Measurements from ENCODE around the gene KCNIP3.
"Not testable (repeated sequence)": the region's sequence is repeated elsewhere in the genome, so short reads cannot be mapped to it uniquely, and the experiment has no call there.

KCNIP3 gene

GRCh38 chr2:95375532-95376150 lies 78.5 kb downstream of the KCNIP3 start:
- Histone ChIP-seq H3K36me3 (ENCODE audit: control insufficient read depth in 5 of 5, insufficient read depth in 5 of 5, low read length in 5 of 5) (peaks cover 0 to 8% (median 0%) of the 10 kb centered on the region in 5 donors), H3K27ac (ENCODE audit: low read depth, low read length) (no peak overlapping the region), H3K4me1 (ENCODE audit: control insufficient read depth in 5 of 5, insufficient read depth in 5 of 5, low read length in 5 of 5) (no peaks in the 10 kb centered on the region), H3K9me3 (ENCODE audit: control insufficient read depth in 5 of 5, low read length in 5 of 5) (no peaks in the 10 kb centered on the region), H3K9ac (ENCODE audit: low read length in 5 of 5) (no peak overlapping the region), H3K4me3 (ENCODE audit: low read depth in 1 of 5, low read length in 5 of 5) (no peak overlapping the region), H3K27me3 (ENCODE audit: control insufficient read depth in 5 of 5, insufficient read depth in 4 of 5, low read length in 5 of 5) (peaks cover 0 to 10% (median 4%) of the 10 kb centered on the region in 5 donors)

- Histone ChIP-seq H3K27me3 (ENCODE audit: control insufficient read depth in 5 of 5, insufficient read depth in 4 of 5, low read length in 5 of 5) (peaks cover 0 to 10% (median 4%) of the 10 kb centered on the region in 5 donors), H3K27ac (ENCODE audit: low read depth, low read length) (no peak overlapping the region), H3K4me1 (ENCODE audit: control insufficient read depth in 5 of 5, insufficient read depth in 5 of 5, low read length in 5 of 5) (no peaks in the 10 kb centered on the region), H3K36me3 (ENCODE audit: control insufficient read depth in 5 of 5, insufficient read depth in 5 of 5, low read length in 5 of 5) (peaks cover 0 to 8% (median 0%) of the 10 kb centered on the region in 5 donors), H3K4me3 (ENCODE audit: low read depth in 1 of 5, low read length in 5 of 5) (no peak overlapping the region), H3K9me3 (ENCODE audit: control insufficient read depth in 5 of 5, low read length in 5 of 5) (no peaks in the 10 kb centered on the region), H3K9ac (ENCODE audit: low read length in 5 of 5) (no peak overlapping the region)
These were observed 79.4 kb downstream of the KCNIP3 start for GRCh38 chr2:95376311-95377215.

GRCh38 chr2:95377216-95378123 lies 80.3 kb downstream of the KCNIP3 start:
- Histone ChIP-seq H3K27me3 (ENCODE audit: control insufficient read depth in 5 of 5, insufficient read depth in 4 of 5, low read length in 5 of 5) (peaks cover 0 to 10% (median 4%) of the 10 kb centered on the region in 5 donors), H3K36me3 (ENCODE audit: control insufficient read depth in 5 of 5, insufficient read depth in 5 of 5, low read length in 5 of 5) (peaks cover 0 to 8% (median 0%) of the 10 kb centered on the region in 5 donors), H3K27ac (ENCODE audit: low read depth, low read length) (no peak overlapping the region), H3K4me1 (ENCODE audit: control insufficient read depth in 5 of 5, insufficient read depth in 5 of 5, low read length in 5 of 5) (no peaks in the 10 kb centered on the region), H3K4me3 (ENCODE audit: low read depth in 1 of 5, low read length in 5 of 5) (no peak overlapping the region), H3K9ac (ENCODE audit: low read length in 5 of 5) (no peak overlapping the region), H3K9me3 (ENCODE audit: control insufficient read depth in 5 of 5, low read length in 5 of 5) (no peaks in the 10 kb centered on the region)

GRCh38 chr2:95378281-95378680 lies 81.1 kb downstream of the KCNIP3 start:
- H3K4me3 ChIP-seq (ENCODE audit: low read depth in 1 of 5, low read length in 5 of 5); H3K4me1 ChIP-seq (ENCODE audit: control insufficient read depth in 5 of 5, insufficient read depth in 5 of 5, low read length in 5 of 5); H3K9ac ChIP-seq (ENCODE audit: low read length in 5 of 5); H3K27me3 ChIP-seq (ENCODE audit: control insufficient read depth in 5 of 5, insufficient read depth in 4 of 5, low read length in 5 of 5); H3K36me3 ChIP-seq (ENCODE audit: control insufficient read depth in 5 of 5, insufficient read depth in 5 of 5, low read length in 5 of 5); H3K9me3 ChIP-seq (ENCODE audit: control insufficient read depth in 5 of 5, low read length in 5 of 5); H3K27ac ChIP-seq (ENCODE audit: low read depth, low read length): not testable (repeated sequence)

GRCh38 chr2:95379371-95379831 lies 82.3 kb downstream of the KCNIP3 start:
- Histone ChIP-seq H3K36me3 (ENCODE audit: control insufficient read depth in 5 of 5, insufficient read depth in 5 of 5, low read length in 5 of 5) (peaks cover 0 to 8% (median 0%) of the 10 kb centered on the region in 5 donors), H3K4me1 (ENCODE audit: control insufficient read depth in 5 of 5, insufficient read depth in 5 of 5, low read length in 5 of 5) (peaks cover 0 to 4% (median 2%) of the 10 kb centered on the region in 5 donors), H3K9me3 (ENCODE audit: control insufficient read depth in 5 of 5, low read length in 5 of 5) (no peaks in the 10 kb centered on the region), H3K27ac (ENCODE audit: low read depth, low read length) (no peak overlapping the region), H3K27me3 (ENCODE audit: control insufficient read depth in 5 of 5, insufficient read depth in 4 of 5, low read length in 5 of 5) (peaks cover 0 to 13% (median 7%) of the 10 kb centered on the region in 5 donors), H3K9ac (ENCODE audit: low read length in 5 of 5) (no peak overlapping the region), H3K4me3 (ENCODE audit: low read depth in 1 of 5, low read length in 5 of 5) (no peak overlapping the region)

- Histone ChIP-seq H3K27ac (ENCODE audit: low read depth, low read length) (no peak overlapping the region), H3K4me3 (ENCODE audit: low read depth in 1 of 5, low read length in 5 of 5) (no peak overlapping the region), H3K36me3 (ENCODE audit: control insufficient read depth in 5 of 5, insufficient read depth in 5 of 5, low read length in 5 of 5) (peaks cover 0 to 8% (median 0%) of the 10 kb centered on the region in 5 donors), H3K27me3 (ENCODE audit: control insufficient read depth in 5 of 5, insufficient read depth in 4 of 5, low read length in 5 of 5) (peaks cover 0 to 15% (median 11%) of the 10 kb centered on the region in 5 donors), H3K9ac (ENCODE audit: low read length in 5 of 5) (no peak overlapping the region), H3K4me1 (ENCODE audit: control insufficient read depth in 5 of 5, insufficient read depth in 5 of 5, low read length in 5 of 5) (peaks cover 0 to 7% (median 6%) of the 10 kb centered on the region in 5 donors), H3K9me3 (ENCODE audit: control insufficient read depth in 5 of 5, low read length in 5 of 5) (no peaks in the 10 kb centered on the region)
These were observed 83.1 kb downstream of the KCNIP3 start for GRCh38 chr2:95380280-95380679.

- Histone ChIP-seq H3K9ac (ENCODE audit: low read length in 5 of 5) (no peak overlapping the region), H3K27me3 (ENCODE audit: control insufficient read depth in 5 of 5, insufficient read depth in 4 of 5, low read length in 5 of 5) (peaks cover 0 to 18% (median 12%) of the 10 kb centered on the region in 5 donors), H3K27ac (ENCODE audit: low read depth, low read length) (no peak overlapping the region), H3K36me3 (ENCODE audit: control insufficient read depth in 5 of 5, insufficient read depth in 5 of 5, low read length in 5 of 5) (peaks cover 0 to 8% (median 0%) of the 10 kb centered on the region in 5 donors), H3K9me3 (ENCODE audit: control insufficient read depth in 5 of 5, low read length in 5 of 5) (no peaks in the 10 kb centered on the region), H3K4me3 (ENCODE audit: low read depth in 1 of 5, low read length in 5 of 5) (no peak overlapping the region), H3K4me1 (ENCODE audit: control insufficient read depth in 5 of 5, insufficient read depth in 5 of 5, low read length in 5 of 5) (peaks cover 0 to 7% (median 6%) of the 10 kb centered on the region in 5 donors)
These were observed 83.6 kb downstream of the KCNIP3 start for GRCh38 chr2:95380731-95381130.

GRCh38 chr2:95381212-95382191 lies 84.4 kb downstream of the KCNIP3 start:
- peaks cover 0 to 7% (median 6%) of the 10 kb centered on the region in 5 donors for H3K4me1 ChIP-seq (ENCODE audit: control insufficient read depth in 5 of 5, insufficient read depth in 5 of 5, low read length in 5 of 5)
- H3K36me3 ChIP-seq (ENCODE audit: control insufficient read depth in 5 of 5, insufficient read depth in 5 of 5, low read length in 5 of 5), result peaks cover 0 to 8% (median 0%) of the 10 kb centered on the region in 5 donors
- H3K9me3 ChIP-seq (ENCODE audit: control insufficient read depth in 5 of 5, low read length in 5 of 5), result no peaks in the 10 kb centered on the region
- H3K9ac ChIP-seq (ENCODE audit: low read length in 5 of 5), result no peak overlapping the region
- no peak overlapping the region for H3K27ac ChIP-seq (ENCODE audit: low read depth, low read length)
- H3K4me3 ChIP-seq (ENCODE audit: low read depth in 1 of 5, low read length in 5 of 5), result no peak overlapping the region
- peaks cover 0 to 18% (median 12%) of the 10 kb centered on the region in 5 donors for H3K27me3 ChIP-seq (ENCODE audit: control insufficient read depth in 5 of 5, insufficient read depth in 4 of 5, low read length in 5 of 5)

- H3K27me3 ChIP-seq (ENCODE audit: control insufficient read depth in 5 of 5, insufficient read depth in 4 of 5, low read length in 5 of 5), result peaks cover 0 to 18% (median 12%) of the 10 kb centered on the region in 5 donors
- H3K4me1 ChIP-seq (ENCODE audit: control insufficient read depth in 5 of 5, insufficient read depth in 5 of 5, low read length in 5 of 5), result peaks cover 0 to 7% (median 6%) of the 10 kb centered on the region in 5 donors
- no peak overlapping the region for H3K4me3 ChIP-seq (ENCODE audit: low read depth in 1 of 5, low read length in 5 of 5)
- no peak overlapping the region for H3K27ac ChIP-seq (ENCODE audit: low read depth, low read length)
- H3K36me3 ChIP-seq (ENCODE audit: control insufficient read depth in 5 of 5, insufficient read depth in 5 of 5, low read length in 5 of 5), result peaks cover 0 to 6% (median 0%) of the 10 kb centered on the region in 5 donors
- H3K9me3 ChIP-seq (ENCODE audit: control insufficient read depth in 5 of 5, low read length in 5 of 5), result no peaks in the 10 kb centered on the region
- no peak overlapping the region for H3K9ac ChIP-seq (ENCODE audit: low read length in 5 of 5)
These were observed 85.0 kb downstream of the KCNIP3 start for GRCh38 chr2:95382192-95382591.

All from subcutaneous abdominal adipose tissue (tissue), 5 donors.